HCT116 (cell line): Measurements from ENCODE around the gene IMMP2L.

Experiments
- ATF3 ChIP-seq: IDR thresholded peaks from 2 replicates; pipeline ENCODE4 v1.6.1; 2012
- EZH2 ChIP-seq: fragments of 200-600 bp; sonication (generic); IDR thresholded peaks from 2 replicates; pipeline ENCODE4 v1.6.1; 2017; ENCODE audit warnings: antibody characterized with exemption, mixed run types
- EZH2phosphoT487 ChIP-seq: fragments of 200-600 bp; IDR thresholded peaks from 2 replicates; pipeline ENCODE4 v1.6.1; 2018; ENCODE audit warnings: antibody characterized with exemption, borderline replicate concordance
- POLR2A ChIP-seq: IDR thresholded peaks from 2 replicates; pipeline ENCODE4 v1.7.0; 2011; ENCODE audit warnings: borderline replicate concordance; ENCODE audit not compliant: insufficient read depth, insufficient read length; ENCODE audit errors: extremely low read depth
- POLR2AphosphoS5 ChIP-seq: IDR thresholded peaks from 2 replicates; pipeline ENCODE4 v1.6.1; 2011; ENCODE audit warnings: mild to moderate bottlenecking, low read depth, low read length, moderate library complexity
- SP1 ChIP-seq: IDR thresholded peaks from 2 replicates; pipeline ENCODE4 v1.6.1; 2012; ENCODE audit warnings: low read depth
- SRF ChIP-seq: IDR thresholded peaks from 2 replicates; pipeline ENCODE4 v1.6.1; 2012; ENCODE audit warnings: low read depth
- TF ChIP-seq, protein P1 (sequence below), 3 experiments: fragments of 200-600 bp in 1 of 3; sonication (generic) in 1 of 3; IDR thresholded peaks in 2 of 3; conservative IDR thresholded peaks in 1 of 3; 2 replicates each; pipeline ENCODE4 v1.5.1; 2012 to 2017; ENCODE audit warnings: low read depth in 2 of 3, low read length in 2 of 3, antibody characterized with exemption in 1 of 3, borderline replicate concordance in 1 of 3, control low read depth in 1 of 3, mild to moderate bottlenecking in 1 of 3, mixed read lengths in 1 of 3, mixed run types in 1 of 3, moderate library complexity in 1 of 3; ENCODE audit not compliant: insufficient read depth in 1 of 3
- TF ChIP-seq, protein P2 (sequence below): IDR thresholded peaks from 2 replicates; pipeline ENCODE4 v1.6.1; 2012; ENCODE audit warnings: low read depth
- TF ChIP-seq, protein P3 (sequence below): IDR thresholded peaks from 2 replicates; pipeline ENCODE4 v1.6.1; 2012

GRCh38 chr7:111541067-111541466, 21.2 kb downstream of the IMMP2L start:
- TF ChIP-seq, protein P1, sequence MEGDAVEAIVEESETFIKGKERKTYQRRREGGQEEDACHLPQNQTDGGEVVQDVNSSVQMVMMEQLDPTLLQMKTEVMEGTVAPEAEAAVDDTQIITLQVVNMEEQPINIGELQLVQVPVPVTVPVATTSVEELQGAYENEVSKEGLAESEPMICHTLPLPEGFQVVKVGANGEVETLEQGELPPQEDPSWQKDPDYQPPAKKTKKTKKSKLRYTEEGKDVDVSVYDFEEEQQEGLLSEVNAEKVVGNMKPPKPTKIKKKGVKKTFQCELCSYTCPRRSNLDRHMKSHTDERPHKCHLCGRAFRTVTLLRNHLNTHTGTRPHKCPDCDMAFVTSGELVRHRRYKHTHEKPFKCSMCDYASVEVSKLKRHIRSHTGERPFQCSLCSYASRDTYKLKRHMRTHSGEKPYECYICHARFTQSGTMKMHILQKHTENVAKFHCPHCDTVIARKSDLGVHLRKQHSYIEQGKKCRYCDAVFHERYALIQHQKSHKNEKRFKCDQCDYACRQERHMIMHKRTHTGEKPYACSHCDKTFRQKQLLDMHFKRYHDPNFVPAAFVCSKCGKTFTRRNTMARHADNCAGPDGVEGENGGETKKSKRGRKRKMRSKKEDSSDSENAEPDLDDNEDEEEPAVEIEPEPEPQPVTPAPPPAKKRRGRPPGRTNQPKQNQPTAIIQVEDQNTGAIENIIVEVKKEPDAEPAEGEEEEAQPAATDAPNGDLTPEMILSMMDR (IDR thresholded peaks at IDR 0.05 in 2 of 3, conservative IDR thresholded peaks at IDR 0.05 in 1 of 3; ENCODE audit: borderline replicate concordance in 1 of 3, insufficient read depth in 1 of 3, low read depth in 2 of 3, low read length in 2 of 3): no peak
- TF ChIP-seq POLR2A (no peak), ATF3 (no peak), SP1 (no peak), EZH2 (no peak), EZH2phosphoT487 (no peak), SRF (no peak), POLR2AphosphoS5 (no peak)
- TF ChIP-seq, protein P2, sequence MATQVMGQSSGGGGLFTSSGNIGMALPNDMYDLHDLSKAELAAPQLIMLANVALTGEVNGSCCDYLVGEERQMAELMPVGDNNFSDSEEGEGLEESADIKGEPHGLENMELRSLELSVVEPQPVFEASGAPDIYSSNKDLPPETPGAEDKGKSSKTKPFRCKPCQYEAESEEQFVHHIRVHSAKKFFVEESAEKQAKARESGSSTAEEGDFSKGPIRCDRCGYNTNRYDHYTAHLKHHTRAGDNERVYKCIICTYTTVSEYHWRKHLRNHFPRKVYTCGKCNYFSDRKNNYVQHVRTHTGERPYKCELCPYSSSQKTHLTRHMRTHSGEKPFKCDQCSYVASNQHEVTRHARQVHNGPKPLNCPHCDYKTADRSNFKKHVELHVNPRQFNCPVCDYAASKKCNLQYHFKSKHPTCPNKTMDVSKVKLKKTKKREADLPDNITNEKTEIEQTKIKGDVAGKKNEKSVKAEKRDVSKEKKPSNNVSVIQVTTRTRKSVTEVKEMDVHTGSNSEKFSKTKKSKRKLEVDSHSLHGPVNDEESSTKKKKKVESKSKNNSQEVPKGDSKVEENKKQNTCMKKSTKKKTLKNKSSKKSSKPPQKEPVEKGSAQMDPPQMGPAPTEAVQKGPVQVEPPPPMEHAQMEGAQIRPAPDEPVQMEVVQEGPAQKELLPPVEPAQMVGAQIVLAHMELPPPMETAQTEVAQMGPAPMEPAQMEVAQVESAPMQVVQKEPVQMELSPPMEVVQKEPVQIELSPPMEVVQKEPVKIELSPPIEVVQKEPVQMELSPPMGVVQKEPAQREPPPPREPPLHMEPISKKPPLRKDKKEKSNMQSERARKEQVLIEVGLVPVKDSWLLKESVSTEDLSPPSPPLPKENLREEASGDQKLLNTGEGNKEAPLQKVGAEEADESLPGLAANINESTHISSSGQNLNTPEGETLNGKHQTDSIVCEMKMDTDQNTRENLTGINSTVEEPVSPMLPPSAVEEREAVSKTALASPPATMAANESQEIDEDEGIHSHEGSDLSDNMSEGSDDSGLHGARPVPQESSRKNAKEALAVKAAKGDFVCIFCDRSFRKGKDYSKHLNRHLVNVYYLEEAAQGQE: no peak
- TF ChIP-seq, protein P3, sequence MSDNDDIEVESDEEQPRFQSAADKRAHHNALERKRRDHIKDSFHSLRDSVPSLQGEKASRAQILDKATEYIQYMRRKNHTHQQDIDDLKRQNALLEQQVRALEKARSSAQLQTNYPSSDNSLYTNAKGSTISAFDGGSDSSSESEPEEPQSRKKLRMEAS: no peak
